Mucosa of gallbladder (tissue), 1 donor: Measurements from ENCODE around the gene RNF8. TPM values are rescaled to one million over a fixed set of nuclear protein-coding genes. Genes with fewer than 3 reads are reported as not detected.

ENCODE experiments used
- total RNA-seq: library from RNA; stranded (reverse); gene quantifications from one replicate; pipeline ENCODE4 v1.2.1, GENCODE V29; 2021
- donor health status: DM: no; HTN: no; CAD: no.

Gene RNF8
- total RNA-seq, 1 donor from 2014 or later, result 17.7 TPM

Other genes starting within 250 kb of the RNF8 start
- 21.8 TPM for gene PIM1, start 183.8 kb upstream of the RNF8 start, total RNA-seq
- 15.3 TPM for gene TBC1D22B, start 96.2 kb upstream of the RNF8 start, total RNA-seq
- 0.55 TPM for gene TMEM217, start 95.8 kb upstream of the RNF8 start, total RNA-seq
- gene CMTR1, start 79.2 kb downstream of the RNF8 start, total RNA-seq, result 33.6 TPM
- gene CCDC167, start 145.9 kb downstream of the RNF8 start, total RNA-seq, result 12.9 TPM